Tibial artery (tissue), 4 donors: ENCODE measurements around the gene RBM15B.

Source experiments
- DNase-seq, 2 donors: peaks; one replicate each; pipeline ENCODE4 v3.0.0-alpha.2; 2019
- H3K27ac ChIP-seq, 2 donors: fragments of 200-600 bp; sonication (generic) in 1 of 2; 1 replicate in 1 of 2; 2 replicates in 1 of 2; pipeline ENCODE4 v1.5.1; 2018 to 2019; ENCODE audit warnings: mild to moderate bottlenecking in 1 of 2
- H3K27me3 ChIP-seq, 2 donors: fragments of 200-600 bp; sonication (generic) in 1 of 2; one replicate each; pipeline versions ENCODE4 v1.5.1 to v1.6.0; 2016 to 2019
- H3K36me3 ChIP-seq, 3 donors: fragments of 200-600 bp; sonication (generic) in 2 of 3; one replicate each; pipeline ENCODE4 v1.5.1; 2016 to 2019; ENCODE audit warnings: mild to moderate bottlenecking in 2 of 3
- H3K4me1 ChIP-seq, 4 donors: fragments of 200-600 bp; sonication (generic) in 2 of 4; 1 replicate in 3 of 4; 2 replicates in 1 of 4; pipeline ENCODE4 v1.5.1; 2016 to 2019
- H3K4me3 ChIP-seq, 2 donors: fragments of 200-600 bp; sonication (generic) in 1 of 2; 1 replicate in 1 of 2; 2 replicates in 1 of 2; pipeline ENCODE4 v1.5.1; 2018 to 2019; ENCODE audit warnings: mild to moderate bottlenecking in 2 of 2
- H3K9me3 ChIP-seq, 3 donors: fragments of 200-600 bp; sonication (generic) in 1 of 3; one replicate each; pipeline ENCODE4 v1.5.1; 2016 to 2019
- CTCF ChIP-seq, 2 experiments: fragments of 200-600 bp in 1 of 2; fragments of 450-650 bp in 1 of 2; IDR thresholded peaks; one replicate each; pipeline ENCODE4 v1.5.1; 2017 to 2019; ENCODE audit warnings: antibody characterized with exemption in 2 of 2, mild to moderate bottlenecking in 1 of 2, moderate library complexity in 1 of 2
- intact Hi-C: fragments of 100-400 bp; cut with DNase I; formaldehyde crosslinking; loops from one replicate; pipeline ENCODE4 v1.15.0; 2023; ENCODE audit warnings: low total_unique reads

Gene RBM15B

GRCh38 chr3:51441282-51442030 is 50.4 kb downstream of the RBM15B start:
- no peak for TF ChIP-seq CTCF (IDR thresholded peaks at IDR 0.05)
- Histone ChIP-seq H3K27ac (no peak overlapping the region), H3K4me3 (no peak overlapping the region), H3K36me3 (peaks cover 49 to 62% (median 52%) of the 10 kb centered on the region in 3 donors), H3K9me3 (no peaks in the 10 kb centered on the region), H3K27me3 (no peaks in the 10 kb centered on the region), H3K4me1 (no peaks in the 10 kb centered on the region)
- intact Hi-C loops: no loop called here
- no peak for DNase-seq

GRCh38 chr3:51445544-51446280 is 54.6 kb downstream of the RBM15B start:
- Histone ChIP-seq H3K4me1 (no peaks in the 10 kb centered on the region), H3K27ac (no peak overlapping the region), H3K4me3 (no peak overlapping the region), H3K36me3 (peaks cover 26 to 34% (median 27%) of the 10 kb centered on the region in 3 donors), H3K9me3 (no peaks in the 10 kb centered on the region), H3K27me3 (no peaks in the 10 kb centered on the region)
- no peak for DNase-seq
- intact Hi-C loops: no loop called here
- TF ChIP-seq CTCF (IDR thresholded peaks at IDR 0.05): no peak
